Hypothalamus (tissue), 51 donors: Measurements from ENCODE around the gene ATP6V0E1.
"Not testable (repeated sequence)": the region's sequence is repeated elsewhere in the genome, so short reads cannot be mapped to it uniquely, and the experiment has no call there.

Source experiments
- DNase-seq, 51 donors: peaks; one replicate each; lab custom pipeline; 2025; lab: John Stamatoyannopoulos, UW

The ATP6V0E1 gene

DNA sequence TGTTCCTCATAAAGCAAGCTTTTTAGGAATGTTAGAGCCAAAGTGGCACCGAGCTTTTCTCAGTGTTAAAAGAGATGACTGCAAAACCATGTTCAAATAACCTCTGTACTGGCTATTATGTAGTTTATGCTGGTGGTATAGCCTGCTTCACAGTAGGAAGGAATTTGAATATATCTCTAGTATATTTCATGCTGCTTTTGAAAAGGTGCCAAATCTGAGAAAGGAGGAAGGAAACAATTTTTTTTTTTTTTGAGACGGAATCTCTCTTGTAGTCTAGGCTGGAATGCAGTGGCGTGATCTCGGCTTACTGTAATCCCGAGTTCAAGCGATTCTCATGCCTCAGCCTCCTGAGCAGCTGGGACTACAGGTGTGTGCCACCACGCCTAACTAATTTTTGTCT, 86.1 kb downstream of the ATP6V0E1 start:
- DNase-seq, result no peak

DNA sequence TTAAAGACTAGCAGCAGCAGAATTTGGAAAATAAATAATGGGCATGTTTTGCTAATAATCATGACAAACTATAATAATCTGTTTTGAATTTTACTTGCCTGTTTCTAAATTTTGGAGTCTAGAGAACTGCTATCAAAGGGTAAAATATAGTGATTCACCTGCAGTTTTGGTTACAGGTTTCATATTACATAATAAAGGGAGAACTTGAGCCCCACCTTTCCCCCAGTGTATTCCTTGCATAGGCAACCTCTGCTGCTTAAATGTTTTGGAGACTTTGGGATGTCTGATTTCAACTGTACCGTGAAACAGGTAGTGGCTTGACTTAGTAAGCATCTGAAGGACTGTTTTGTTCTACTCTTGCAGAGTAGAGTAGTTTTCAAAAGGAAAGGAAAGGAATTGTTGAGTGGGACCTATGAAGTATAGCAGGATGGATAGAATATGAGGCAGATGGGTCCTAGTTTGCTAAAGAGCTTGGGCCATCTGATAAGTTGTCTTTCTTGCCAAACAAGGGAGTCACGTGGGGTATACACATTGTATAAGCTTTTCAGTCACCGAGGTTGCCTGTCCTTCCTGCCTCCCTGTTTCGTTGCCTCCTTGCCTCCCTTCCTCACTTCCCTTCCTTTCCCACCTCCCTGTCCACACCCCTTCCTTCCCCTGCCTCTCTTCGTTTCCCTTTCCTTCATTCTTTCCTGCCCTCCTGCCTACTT, 91.7 kb downstream of the ATP6V0E1 start:
- no peak for DNase-seq

DNA sequence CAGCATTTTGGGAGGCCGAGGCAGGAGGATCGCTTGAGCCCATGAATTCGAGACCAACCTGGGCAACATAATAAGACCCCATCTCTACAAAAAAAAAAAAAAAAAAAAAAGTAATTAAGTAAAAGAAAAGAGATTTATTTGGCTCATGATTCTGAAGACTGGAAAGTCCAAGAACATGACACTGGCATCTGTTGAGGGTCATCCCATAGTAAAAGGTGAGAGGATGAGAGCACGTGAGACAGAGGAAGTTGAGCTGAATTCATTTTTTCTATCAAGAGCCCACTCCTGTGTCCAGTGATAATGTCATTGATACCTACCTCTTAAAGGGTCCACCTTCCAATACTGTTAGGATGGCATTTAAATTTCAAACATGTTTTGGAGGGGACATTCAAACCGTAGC, 92.4 kb downstream of the ATP6V0E1 start:
- DNase-seq, result no peak

DNA sequence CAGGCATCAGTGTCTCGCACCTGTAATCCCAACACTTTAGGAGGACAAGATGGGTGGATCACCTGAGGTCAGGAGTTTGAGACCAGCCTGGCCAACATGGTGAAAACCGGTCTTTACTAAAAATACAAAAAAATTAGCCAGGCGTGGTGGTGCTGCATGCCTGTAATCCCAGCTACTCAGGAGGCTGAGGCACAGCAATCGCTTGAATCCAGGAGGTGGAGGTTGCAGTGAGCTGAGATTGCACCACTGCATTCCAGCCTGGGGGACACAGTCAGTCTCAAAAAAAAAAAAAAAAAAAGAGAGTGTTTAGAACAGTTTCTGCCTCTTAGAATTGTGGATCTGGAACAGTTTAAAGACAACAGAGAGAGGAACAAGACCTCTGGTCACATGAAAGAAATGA, 92.9 kb downstream of the ATP6V0E1 start:
- not testable (repeated sequence) for DNase-seq

DNA sequence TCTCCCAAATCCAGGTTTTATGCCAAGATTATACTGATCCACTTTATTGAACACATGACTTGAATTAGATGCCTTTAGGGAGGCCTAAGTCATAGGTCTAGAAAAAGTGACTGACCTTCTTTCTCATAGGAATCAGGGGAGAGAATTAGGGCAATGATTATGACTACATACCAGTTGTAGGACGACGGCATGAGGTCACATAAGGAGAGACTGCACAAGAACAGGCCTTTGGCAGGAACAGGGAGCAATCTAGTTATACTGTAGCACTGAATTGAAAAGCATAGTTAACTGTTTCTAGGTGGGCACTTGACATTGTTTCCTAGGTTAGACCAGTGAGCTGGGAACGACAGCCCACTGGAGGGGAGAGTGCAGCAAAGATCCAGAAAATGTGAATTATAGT, 95.3 kb downstream of the ATP6V0E1 start:
- no peak for DNase-seq
